Activated CD4-positive, alpha-beta T cell treated with anti-CD3 and anti-CD28 coated beads for 1 hour (primary cell): Measurements from ENCODE around the gene HES7.
A peak's percentile ranks its signal among the peaks of the same experiment; 100 is the strongest.
"Not testable (repeated sequence)": the region's sequence is repeated elsewhere in the genome, so short reads cannot be mapped to it uniquely, and the experiment has no call there.

Source experiments
- DNase-seq: peaks from one replicate; pipeline ENCODE4 v3.0.0-alpha.2; 2020

The HES7 gene

GRCh38 chr17:8095361-8095760 lies 28.5 kb downstream of the HES7 start:
- DNase-seq, result no peak

GRCh38 chr17:8091033-8091687 lies 32.7 kb downstream of the HES7 start:
- DNase-seq, result no peak

- DNase-seq, result no peak
These were observed 34.2 kb downstream of the HES7 start for GRCh38 chr17:8089728-8090127.

GRCh38 chr17:8087952-8088230 lies 36.0 kb downstream of the HES7 start:
- no peak for DNase-seq

DNA sequence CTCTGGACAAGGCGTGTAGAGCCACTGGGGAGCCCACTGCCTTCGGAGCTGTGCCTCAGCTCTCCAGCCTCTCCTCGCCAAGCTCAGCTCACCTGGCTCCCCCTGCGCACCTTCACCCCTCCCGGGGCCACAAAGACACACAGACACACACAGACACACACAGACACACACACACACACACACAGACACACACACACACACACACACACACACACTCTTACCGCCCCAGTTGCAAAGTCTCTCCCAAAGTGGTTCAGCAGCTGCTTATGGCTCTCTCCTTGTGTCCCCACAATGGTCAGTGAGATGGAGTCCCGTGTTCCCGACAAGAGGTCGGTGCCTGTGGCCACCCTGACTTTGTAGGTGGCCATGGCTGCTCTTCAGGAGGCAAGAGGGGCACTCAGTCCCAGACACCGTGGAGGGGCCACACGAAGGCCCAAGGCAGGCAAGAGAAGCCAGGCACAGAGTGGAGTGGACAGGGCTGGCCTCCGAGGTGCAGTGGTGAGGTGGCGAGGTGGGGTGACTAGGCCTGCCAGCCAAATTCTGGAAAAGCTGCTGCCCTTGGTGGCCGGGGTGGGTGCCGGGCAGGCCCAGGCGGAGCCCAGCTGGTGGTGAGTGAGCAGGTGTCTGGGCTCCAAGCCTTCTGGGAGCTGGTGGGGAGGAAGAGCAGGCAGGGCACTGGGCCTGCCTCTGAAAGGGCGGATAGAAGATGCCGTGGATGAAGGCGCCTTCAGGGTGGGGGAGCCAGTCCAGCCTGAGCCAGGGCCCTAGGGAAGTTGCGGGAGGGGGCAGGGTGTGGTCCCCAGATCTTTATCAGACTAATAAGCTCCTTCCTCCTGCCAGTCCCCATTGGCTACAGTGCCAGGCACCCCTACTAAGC lies 36.6 kb downstream of the HES7 start, which contains the start of gene ALOX12B:
ALOX12B (minus strand) TSS at position 642 of the 877 bp plus-strand sequence; CDS start at position 368, 274 bp downstream.
- no peak for DNase-seq

GRCh38 chr17:8084250-8084649 lies 39.7 kb downstream of the HES7 start:
- no peak for DNase-seq

- no peak for DNase-seq
These were observed 41.6 kb downstream of the HES7 start for GRCh38 chr17:8082292-8082691.

DNA sequence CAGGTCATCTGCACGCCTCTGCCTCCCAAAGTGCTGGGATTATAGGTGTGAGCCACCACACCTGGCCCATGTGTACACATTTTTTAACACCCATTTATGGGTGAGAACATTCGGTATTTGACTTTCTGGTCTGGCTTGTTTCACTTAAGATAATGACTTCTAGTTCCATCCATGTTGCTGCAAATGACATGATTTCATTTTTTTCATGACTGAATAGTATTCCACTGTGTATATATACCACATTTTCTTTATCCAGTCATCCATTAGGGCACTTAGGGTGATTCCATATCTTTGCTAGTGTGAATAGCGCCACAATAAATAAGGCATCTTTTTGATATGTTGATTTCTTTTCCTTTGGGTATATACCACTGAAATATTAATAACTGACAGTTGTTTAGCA lies 42.0 kb downstream of the HES7 start:
- DNase-seq, result no peak

DNA sequence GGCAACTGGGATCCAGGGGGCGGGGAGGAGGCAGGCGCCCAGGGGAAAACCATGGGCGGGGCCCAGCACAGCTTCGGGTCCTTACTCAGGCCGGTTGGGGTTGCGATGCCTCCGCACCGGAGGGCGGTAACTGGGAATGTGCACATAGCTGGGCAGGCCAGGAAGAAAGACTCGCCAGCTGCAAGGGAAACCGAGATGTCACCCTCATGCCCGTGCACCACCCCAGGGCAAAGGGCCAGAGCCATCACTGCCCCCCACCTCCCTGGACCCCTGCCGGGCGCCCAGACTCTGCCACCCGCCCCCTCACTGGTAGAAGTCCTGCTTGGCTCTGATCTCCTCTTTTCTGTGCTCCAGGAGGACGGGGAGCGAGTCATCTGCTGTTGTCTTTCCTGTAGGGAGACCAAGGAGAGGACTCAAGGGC lies 43.1 kb downstream of the HES7 start:
- no peak for DNase-seq

GRCh38 chr17:8080208-8080798 lies 43.6 kb downstream of the HES7 start:
- DNase-seq, result no peak

DNA sequence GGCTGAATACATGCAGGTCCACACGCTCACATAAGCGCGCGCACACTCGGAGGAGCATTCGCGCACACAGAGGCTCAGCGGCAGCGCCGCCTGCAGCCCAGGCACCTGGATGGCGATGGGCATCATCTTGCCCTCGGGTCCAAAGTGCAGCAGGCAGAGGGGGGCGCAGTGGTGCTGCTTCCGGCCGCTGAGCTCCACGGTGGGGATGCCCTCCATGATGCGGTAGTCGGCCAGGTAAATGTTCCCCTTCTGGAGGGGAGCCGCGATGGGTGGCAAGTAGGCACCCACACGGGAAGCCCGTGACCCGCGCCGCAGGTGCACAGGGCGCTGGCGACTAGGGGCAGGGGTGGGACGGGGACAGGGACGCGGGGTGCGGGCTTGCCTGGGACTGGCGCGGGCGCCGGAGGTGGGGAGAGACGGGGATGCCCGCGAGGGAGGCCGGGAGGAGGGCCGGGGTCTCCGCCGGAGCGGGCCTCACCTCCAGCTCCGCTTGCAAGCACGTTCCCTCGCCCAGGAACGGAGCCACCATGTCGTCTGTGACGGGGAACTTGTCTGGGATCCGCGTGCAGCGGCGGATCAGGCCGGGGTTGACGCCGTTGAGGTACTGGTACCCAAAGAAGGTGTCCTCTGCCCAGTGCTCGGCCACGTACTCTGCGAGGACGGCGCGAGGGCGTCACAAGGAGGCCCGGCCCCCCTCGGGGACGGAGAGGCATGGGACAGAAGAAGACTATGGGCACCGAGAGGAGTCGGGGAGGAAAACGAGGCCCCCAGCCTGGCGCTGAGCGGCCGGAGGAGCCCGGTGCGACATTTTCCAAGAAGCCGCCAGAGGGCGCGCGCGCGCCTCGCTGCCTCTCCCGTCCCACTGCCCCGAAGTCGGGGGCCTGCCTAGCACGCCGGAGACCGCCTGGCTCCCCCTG lies 44.4 kb downstream of the HES7 start:
- peak; percentile 68 for DNase-seq

- not testable (repeated sequence) for DNase-seq
These were observed 46.0 kb downstream of the HES7 start for GRCh38 chr17:8077939-8078338.

DNA sequence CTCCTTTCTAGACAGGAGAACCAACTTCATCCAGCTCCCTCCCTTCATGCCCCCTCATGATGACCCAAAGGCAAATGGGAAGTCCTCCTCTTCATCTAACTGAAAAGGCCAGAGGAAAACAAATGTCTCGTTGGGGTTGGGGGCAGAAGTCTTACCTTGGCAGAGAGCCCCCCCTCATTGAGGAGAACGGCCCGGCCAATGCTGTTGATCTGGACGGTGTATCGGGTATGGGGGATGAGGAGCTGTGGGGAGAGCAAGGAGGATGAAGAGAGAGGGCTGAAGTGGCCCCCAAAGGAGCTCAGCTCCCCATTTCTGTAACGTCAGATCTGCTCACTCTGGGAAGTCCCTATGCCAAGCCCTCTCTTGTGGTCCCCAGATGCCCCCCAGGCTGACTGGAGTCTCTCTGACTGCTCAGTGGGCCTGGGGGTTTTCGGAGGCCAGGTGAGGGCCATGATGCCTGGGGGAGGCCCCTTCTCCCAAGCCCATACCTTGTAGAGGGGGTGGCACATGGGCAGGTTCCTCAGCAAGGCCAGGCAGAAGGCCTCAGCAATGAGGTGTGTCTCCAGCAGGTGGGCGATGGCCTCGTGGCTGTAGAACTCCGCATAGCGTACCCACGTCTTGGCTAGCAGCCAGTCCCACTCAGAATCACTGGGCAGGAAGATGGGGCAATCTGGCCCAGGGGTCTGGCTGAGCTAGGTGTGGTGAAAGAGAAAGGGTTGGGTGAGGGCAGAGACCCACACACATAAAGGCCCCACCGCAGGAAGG lies 47.2 kb downstream of the HES7 start:
- DNase-seq, result no peak

DNA sequence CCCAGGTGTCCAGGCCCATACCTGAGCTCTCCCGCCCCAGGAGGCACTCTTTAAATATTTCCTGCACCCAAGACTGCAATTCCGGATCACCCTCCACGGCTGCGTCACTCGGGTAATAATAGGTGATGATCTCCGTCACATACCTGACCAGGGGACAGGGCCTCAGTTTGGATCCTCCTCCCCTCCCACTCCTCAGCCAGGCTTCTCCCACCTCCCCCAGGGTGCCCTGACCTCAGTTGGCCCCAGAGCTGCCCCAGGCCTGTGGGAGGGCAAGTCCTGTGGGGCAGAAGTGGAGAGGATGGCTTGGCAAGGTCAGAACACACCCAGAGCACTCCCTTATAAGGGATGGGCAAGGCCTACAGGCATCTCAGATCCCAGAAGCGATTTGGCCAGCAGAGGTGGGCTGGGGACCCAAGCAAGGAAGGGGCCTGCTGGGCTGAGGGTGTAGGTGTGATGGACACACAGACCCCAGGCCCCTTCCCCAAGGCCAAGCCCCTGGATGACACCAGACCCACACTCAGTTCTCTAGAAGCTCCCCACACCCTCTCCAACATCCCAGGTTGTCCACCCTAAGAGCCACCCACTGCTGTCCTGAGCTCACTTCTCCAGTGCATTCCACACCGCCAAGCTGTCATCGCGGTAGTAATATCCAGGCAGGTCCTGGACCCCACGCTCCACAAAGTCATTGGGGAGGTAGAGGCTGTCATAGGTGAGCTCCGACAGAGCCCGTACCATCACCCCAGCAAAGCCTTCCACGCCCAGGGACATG lies 48.1 kb downstream of the HES7 start:
- no peak for DNase-seq

GRCh38 chr17:8075081-8075480 lies 48.8 kb downstream of the HES7 start:
- DNase-seq, result no peak

- no peak for DNase-seq
These were observed 49.4 kb downstream of the HES7 start for GRCh38 chr17:8074554-8074953.

GRCh38 chr17:8073627-8074484 lies 50.0 kb downstream of the HES7 start:
- peak; percentile 78 for DNase-seq

DNA sequence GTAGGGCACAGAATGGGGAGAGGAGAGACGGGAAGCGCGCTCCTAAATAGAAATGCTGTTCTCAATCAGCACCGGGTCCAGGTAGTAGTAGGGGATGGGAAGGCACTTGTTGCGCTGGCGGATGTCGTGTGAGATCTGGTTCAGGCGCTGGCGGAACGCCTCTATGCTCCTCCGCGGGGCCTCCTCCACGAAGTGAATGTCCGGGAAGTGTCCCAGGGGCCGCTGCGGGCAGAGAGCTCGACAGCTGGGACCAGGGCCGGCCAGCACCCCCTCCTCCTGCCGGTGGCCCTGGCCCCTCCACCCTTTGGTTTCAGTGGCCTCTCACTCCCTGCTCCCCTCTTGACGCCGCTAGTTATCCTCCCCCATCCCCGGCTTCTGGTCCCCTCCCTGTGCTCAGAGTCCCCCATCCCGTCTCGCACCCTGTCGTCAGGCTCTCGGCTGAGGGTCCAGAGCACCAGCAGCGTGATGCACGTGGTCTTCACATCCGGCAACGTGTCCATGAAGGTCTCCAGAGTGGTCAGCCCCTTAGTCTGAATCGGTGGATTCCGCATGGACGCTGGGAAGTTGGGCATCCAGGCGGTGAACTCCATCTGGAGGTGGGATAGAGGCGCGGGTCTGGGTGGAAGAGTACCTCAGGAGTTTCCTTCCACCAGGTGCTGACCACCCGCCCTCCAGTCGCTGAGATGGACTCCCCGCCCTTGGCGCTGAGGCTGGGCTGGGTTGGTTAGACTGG lies 51.0 kb downstream of the HES7 start:
- DNase-seq, result no peak

DNA sequence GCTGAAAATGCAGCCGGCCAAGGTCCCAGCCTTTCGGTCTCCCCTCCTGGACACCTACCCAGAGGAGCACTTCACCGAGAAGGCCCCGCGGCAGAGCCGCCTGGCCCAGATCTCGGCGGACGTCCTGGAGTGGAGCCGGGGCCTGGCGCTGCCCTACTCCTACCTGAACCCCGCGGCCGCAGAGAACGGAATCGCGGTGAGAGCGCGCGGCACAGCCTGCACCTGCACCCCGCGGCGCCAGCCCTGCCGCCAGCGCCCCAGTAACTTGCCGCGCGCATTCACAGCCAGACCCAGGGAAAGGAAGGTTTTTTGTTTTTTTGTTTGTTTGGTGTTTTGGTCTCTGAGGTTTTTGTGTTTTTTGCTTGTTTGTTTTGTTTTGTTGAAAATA lies 51.6 kb downstream of the HES7 start:
- DNase-seq, result no peak

- no peak for DNase-seq
These were observed 52.4 kb downstream of the HES7 start for GRCh38 chr17:8071496-8071895.
